Muscle of leg (tissue), 11 donors: ENCODE measurements around the gene HP1BP3. TPM values are rescaled to one million over a fixed set of nuclear protein-coding genes. Genes with fewer than 3 reads are reported as not detected.

Experiments used
- DNase-seq: peaks from one replicate; pipeline ENCODE4 v3.0.0; 2013
- H3K27ac ChIP-seq: one replicate; pipeline ENCODE4 v1.5.1; 2013; ENCODE audit warnings: mild to moderate bottlenecking, low read length, control low read depth
- H3K27me3 ChIP-seq: one replicate; pipeline ENCODE4 v1.6.1; 2013; ENCODE audit warnings: low read length; ENCODE audit not compliant: control insufficient read depth, insufficient read depth
- H3K36me3 ChIP-seq: one replicate; pipeline ENCODE4 v1.6.1; 2013; ENCODE audit warnings: low read length; ENCODE audit not compliant: control insufficient read depth, insufficient read depth
- H3K4me1 ChIP-seq: one replicate; pipeline ENCODE4 v1.6.1; 2013; ENCODE audit warnings: low read length; ENCODE audit not compliant: control insufficient read depth, insufficient read depth
- H3K4me3 ChIP-seq: one replicate; pipeline ENCODE4 v1.5.1; 2013; ENCODE audit warnings: low read length, control low read depth
- H3K9me3 ChIP-seq: replicated peaks from 2 replicates; pipeline ENCODE4 v1.6.1; 2013; ENCODE audit warnings: low read depth, low read length; ENCODE audit not compliant: control insufficient read depth
- WGBS: methylation state at CpG from one replicate; pipeline ENCODE4 v1.1.5; 2013; ENCODE audit warnings: missing lambda C conversion rate; ENCODE audit not compliant: insufficient coverage; 5-methylcytosine and 5-hydroxymethylcytosine counted together
- polyA plus RNA-seq, 8 donors: library from polyadenylated mRNA; unstranded; fragments of 120-200 nt; gene quantifications; one replicate each; pipeline versions ENCODE4 v1.2.1 to v1.2.3, GENCODE V29; 2013; ENCODE audit warnings: inconsistent platforms in 1 of 8, low replicate concordance in 1 of 8; ENCODE audit not compliant: insufficient read length in 8 of 8, insufficient read depth in 1 of 8
- total RNA-seq: library from RNA; stranded (reverse); fragments of 120-200 nt; gene quantifications from one replicate; pipeline ENCODE4 v1.2.4, GENCODE V29; 2013

HP1BP3 gene
- total and polyA plus RNA-seq, 9 donors, result 147 to 216 (median 164) TPM

DNA sequence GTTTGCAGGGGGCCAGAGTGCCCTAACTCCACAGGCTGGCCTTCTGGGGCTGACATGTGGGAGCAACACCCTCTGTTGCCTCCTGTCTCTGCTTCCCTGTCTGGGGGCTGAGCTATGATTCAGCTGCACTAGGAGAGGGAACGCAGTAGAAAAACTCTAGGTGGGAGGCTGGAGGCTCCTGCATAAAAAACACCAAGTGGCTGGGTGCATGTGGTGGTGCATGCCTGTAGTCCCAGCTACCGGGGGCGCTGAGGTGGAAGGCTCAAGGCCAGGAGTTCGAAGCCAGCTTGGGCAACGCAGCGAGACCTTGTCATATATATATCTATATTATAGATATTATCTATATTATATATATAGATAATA is 74.9 kb downstream of the HP1BP3 start:
- Histone ChIP-seq H3K27me3 (peaks cover 17% of the 10 kb centered on the region), H3K27ac (no peak overlapping the region), H3K4me3 (no peak overlapping the region), H3K36me3 (no peaks in the 10 kb centered on the region), H3K4me1 (peaks cover 14% of the 10 kb centered on the region), H3K9me3 (no peaks in the 10 kb centered on the region)
- no CpG with 5 or more reads among the region's 6 CpGs for WGBS
- no peak for DNase-seq

DNA sequence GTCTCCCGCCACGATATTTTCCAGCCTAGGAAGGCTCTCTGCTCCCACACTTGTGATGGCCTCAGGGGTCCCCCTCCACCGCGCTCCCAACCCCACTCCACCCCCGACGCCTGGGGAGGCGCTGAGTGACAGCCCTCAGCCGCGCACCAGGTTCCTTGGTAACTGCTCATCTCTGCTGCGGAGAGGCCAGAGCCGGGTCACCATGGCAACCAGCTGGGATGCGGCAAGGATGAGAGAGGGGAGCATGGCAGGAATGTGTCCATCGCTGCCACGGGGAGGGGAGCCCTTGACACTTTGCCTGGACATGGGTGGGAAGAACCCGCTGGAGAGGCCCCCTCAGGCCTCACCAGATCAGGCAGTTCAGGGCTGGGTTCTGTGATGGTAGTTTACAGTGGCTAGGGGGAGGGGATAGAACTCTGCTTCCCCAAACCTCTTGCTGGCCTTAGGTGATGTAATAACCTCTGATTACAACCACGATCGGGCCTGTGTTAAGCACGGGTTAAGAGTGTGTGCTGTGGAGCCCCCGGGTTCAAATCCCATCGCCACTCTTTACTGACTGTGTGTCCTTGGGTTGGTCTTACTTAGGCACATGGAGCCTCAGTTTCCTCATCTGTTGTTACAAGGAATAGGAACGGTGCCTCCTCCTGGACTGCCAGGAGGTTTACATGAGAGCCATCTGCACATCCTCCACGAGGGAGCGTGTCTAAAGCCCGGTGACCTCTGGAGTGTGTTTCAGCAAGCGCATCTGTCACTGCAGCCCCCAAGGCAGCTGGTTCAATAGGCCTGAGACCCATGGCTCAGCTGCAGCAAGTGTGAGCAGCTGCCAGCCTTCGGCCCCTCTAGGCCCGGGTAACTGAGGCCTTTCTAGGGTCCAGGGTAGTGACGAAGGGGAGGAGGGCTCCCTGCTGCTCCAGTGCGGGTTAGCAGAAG is 75.6 kb downstream of the HP1BP3 start:
- peaks cover 10% of the 10 kb centered on the region for H3K27me3 ChIP-seq
- no peaks in the 10 kb centered on the region for H3K9me3 ChIP-seq
- H3K36me3 ChIP-seq, result no peaks in the 10 kb centered on the region
- H3K4me3 ChIP-seq, result no peak overlapping the region
- 69% methylated on average over 20 of the region's 29 CpGs for WGBS
- DNase-seq, result no peak
- H3K4me1 ChIP-seq, result peaks cover 14% of the 10 kb centered on the region
- H3K27ac ChIP-seq, result no peak overlapping the region

DNA sequence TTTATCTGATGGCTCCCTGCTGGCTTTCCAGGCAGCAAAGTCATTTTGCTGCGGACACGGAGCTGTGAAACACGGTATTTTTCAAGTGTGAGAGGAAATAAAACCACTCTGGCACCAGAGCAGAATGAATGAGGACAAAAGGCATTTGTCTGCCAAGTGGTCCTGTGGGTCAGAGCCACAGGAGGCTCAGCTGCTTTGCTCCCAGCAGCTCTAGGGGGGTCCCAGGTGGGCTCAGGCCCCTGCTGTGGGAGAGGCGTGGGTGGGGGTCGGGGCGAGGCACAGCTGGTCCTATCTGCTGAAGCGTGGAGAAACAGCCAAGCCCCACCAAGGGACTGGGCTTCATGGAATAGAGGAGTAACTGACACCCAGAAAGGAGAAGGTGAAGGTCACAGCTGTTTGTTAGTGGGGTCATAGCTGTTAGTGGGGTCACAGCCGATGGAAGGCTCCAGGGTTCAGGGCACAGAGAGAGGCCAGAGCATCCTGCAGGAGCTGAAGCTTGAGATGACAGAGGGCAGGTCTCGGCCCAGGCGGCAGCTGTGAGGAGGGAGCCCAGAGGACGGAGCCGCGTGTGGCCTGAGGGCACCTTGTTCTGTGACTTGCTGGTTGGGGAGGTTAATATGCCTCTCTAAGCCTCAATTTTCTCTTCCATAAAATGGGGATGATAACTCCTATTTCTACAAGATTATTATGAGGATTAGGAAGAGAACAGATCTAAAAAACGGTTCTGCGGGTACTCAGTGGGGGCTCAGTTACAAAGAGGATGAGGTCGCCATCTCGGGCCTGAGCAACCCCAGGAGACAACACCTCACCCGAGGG is 76.4 kb downstream of the HP1BP3 start:
- no peak for DNase-seq
- H3K9me3 ChIP-seq, result no peaks in the 10 kb centered on the region
- H3K27me3 ChIP-seq, result peaks cover 3% of the 10 kb centered on the region
- peaks cover 14% of the 10 kb centered on the region for H3K4me1 ChIP-seq
- no peak overlapping the region for H3K27ac ChIP-seq
- 44% methylated on average over 11 of the region's 18 CpGs for WGBS
- H3K36me3 ChIP-seq, result no peaks in the 10 kb centered on the region
- no peak overlapping the region for H3K4me3 ChIP-seq

DNA sequence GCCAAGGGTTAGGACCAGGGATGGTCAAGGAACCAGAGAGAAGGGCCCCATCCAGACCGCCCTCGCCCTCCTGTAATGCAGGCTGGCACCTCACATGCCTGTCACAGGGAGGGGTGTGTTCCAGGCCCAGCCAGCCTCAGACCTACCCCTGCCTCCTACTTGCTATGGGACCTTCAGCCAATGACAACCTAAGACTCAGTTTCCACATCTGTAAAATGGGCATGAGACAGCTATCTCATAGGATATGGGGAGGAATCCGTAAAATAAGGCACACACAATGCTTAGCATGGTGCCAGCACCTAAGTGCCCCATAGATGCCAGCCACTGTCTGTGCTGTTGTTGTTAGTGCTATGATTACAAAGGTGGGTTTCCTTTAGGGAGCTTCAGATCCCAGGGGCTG is 77.2 kb downstream of the HP1BP3 start:
- peaks cover 3% of the 10 kb centered on the region for H3K27me3 ChIP-seq
- H3K27ac ChIP-seq, result no peak overlapping the region
- peaks cover 14% of the 10 kb centered on the region for H3K4me1 ChIP-seq
- no peak for DNase-seq
- 93% methylated on average over 3 of the region's 3 CpGs for WGBS
- H3K36me3 ChIP-seq, result no peaks in the 10 kb centered on the region
- no peaks in the 10 kb centered on the region for H3K9me3 ChIP-seq
- no peak overlapping the region for H3K4me3 ChIP-seq

DNA sequence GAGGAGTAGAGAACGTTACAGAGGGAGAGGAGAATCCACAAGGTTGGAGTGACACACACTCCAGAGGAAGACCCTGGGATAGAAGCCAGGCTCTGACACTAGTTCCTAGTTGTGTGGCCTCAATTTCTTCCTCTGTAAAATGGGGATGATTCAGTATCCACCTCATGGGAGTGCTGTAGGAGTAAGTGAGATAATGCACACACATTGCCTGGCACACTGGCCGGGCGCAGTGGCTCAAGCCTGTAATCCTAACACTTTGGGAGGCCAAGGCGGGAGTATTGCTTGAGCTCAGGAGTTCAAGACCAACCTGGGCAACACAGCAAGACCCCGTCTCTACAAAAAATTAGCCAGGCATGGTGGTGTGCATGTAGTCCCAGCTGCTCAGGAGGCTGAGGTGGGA is 78.2 kb downstream of the HP1BP3 start:
- Histone ChIP-seq H3K9me3 (no peaks in the 10 kb centered on the region), H3K36me3 (no peaks in the 10 kb centered on the region), H3K4me1 (peaks cover 14% of the 10 kb centered on the region), H3K4me3 (no peak overlapping the region), H3K27ac (no peak overlapping the region), H3K27me3 (peaks cover 3% of the 10 kb centered on the region)
- 74% methylated on average over 4 of the region's 5 CpGs for WGBS
- DNase-seq, result no peak

DNA sequence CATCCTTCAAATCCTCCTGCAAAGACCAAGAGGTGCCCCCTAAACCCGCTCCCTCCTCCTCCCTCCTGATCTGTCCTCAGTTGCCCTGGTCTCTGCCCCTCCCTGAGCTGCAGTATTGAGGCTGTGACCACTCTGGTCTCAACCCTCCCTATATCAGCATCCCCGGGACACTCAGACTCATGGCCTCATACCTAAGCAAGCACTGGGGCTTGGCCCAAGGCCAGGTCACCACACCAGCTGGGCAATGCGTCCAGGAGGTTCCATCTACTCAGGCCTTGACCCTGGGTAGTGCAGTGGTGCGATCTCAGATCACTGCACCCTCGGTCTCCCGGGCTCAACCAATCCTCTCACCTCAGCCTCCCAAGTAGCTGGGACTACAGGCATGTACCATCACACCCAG is 79.0 kb downstream of the HP1BP3 start:
- H3K36me3 ChIP-seq, result no peaks in the 10 kb centered on the region
- no peaks in the 10 kb centered on the region for H3K9me3 ChIP-seq
- no peak overlapping the region for H3K4me3 ChIP-seq
- peaks cover 3% of the 10 kb centered on the region for H3K27me3 ChIP-seq
- H3K4me1 ChIP-seq, result peaks cover 14% of the 10 kb centered on the region
- DNase-seq, result no peak
- H3K27ac ChIP-seq, result no peak overlapping the region
- 72% methylated on average over 6 of the region's 6 CpGs for WGBS

DNA sequence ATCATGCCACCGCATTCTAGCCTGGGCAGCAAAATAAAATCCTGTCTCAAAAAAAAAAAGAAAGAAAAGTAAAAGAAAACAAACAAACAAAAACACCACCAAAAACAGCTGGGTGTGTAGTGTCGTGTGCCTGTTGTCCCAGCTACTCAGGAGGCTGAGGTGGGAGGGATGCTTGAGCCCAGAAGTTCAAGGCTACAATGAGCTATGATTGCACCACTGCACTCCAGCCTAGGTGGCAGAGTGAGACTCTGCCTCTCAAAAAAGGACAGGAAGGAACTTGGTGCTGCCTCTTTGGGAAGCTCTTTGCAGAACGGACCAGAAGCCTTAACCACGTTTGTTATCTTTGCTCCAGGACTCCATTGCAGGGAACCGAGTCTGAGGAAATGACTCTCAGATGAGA is 80.3 kb downstream of the HP1BP3 start:
- H3K27me3 ChIP-seq, result peaks cover 3% of the 10 kb centered on the region
- 45% methylated on average over 3 of the region's 5 CpGs for WGBS
- peaks cover 13% of the 10 kb centered on the region for H3K4me1 ChIP-seq
- H3K36me3 ChIP-seq, result no peaks in the 10 kb centered on the region
- no peak overlapping the region for H3K4me3 ChIP-seq
- H3K27ac ChIP-seq, result no peak overlapping the region
- H3K9me3 ChIP-seq, result no peaks in the 10 kb centered on the region
- no peak for DNase-seq

DNA sequence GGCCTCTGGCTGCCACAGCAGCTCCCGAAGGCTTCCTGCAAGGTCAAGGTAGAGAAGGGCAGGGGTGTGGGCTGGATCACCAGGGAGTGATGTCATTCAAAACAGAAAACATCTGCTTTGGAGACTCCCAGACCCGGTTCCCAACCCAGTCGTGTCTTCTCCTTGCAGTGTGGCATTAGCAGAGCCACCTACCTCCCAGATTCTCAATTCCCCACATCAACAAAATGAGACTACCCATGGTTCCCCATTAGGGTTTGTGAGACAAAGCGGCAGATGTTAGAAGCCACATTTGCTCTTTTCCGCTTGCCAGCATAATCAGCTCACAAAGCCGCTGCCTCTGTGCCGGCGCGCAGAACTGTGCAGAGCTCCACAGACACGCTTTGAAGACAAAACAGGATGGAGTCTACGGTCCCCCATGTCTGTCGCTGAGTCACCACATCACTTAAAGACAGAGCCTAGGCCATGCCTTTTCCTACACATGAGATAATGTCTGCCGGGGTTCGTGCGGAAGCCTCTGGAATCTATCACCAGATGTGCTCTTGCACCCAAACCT is 81.8 kb downstream of the HP1BP3 start:
- Histone ChIP-seq H3K9me3 (no peaks in the 10 kb centered on the region), H3K36me3 (no peaks in the 10 kb centered on the region), H3K27me3 (no peaks in the 10 kb centered on the region), H3K27ac (no peak overlapping the region), H3K4me3 (no peak overlapping the region), H3K4me1 (peaks cover 8% of the 10 kb centered on the region)
- DNase-seq, result no peak
- 59% methylated on average over 15 of the region's 15 CpGs for WGBS

DNA sequence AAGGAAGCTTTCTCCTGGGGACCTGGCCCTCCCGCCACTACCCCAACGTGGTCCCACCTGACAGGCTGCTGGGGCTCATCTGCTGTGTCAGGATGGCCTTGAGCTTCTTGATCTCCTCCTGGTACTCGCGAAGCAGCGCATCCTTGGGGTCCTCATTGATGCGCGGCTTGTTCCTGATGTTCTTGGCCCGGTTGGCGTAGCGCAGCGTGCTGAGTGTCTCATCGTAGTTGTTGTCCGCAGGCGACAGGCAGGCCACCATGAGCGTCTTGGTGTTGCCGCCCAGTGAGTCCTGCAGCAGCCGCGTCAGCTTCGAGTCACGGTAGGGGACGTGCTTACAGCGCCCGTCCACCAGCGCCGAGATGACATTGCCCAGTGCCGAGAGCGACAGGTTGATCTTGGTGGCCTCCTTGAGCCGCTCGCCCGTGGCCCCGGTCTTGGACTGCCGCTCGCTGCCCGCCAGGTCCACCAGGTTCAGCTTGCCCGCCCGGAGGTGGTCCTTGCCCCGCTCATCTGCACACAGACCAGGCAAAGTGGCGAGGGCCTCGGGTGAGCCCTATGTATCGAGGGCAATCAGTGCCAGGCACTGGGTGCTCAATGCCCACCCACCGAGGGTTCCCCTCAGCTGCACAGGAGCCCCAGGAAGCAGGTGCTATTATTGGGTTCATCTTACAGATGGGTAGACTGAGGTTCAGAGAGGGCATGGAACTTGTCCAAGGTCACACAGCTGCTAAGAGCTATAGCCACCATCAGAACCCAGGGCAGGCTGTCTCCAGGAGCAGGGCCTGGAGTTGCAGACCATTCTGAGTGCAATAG is 82.5 kb downstream of the HP1BP3 start:
- DNase-seq, result no peak
- Histone ChIP-seq H3K9me3 (no peaks in the 10 kb centered on the region), H3K27ac (no peak overlapping the region), H3K27me3 (no peaks in the 10 kb centered on the region), H3K4me3 (no peak overlapping the region), H3K4me1 (peaks cover 13% of the 10 kb centered on the region), H3K36me3 (no peaks in the 10 kb centered on the region)
- WGBS, result 92% methylated on average over 39 of the region's 41 CpGs
